Ascending aorta (tissue), 2 donors: ENCODE measurements around the gene THAP7. TPM values are rescaled to one million over a fixed set of nuclear protein-coding genes. Genes with fewer than 3 reads are reported as not detected.
"Not testable (repeated sequence)": the region's sequence is repeated elsewhere in the genome, so short reads cannot be mapped to it uniquely, and the experiment has no call there.

Experiments
- DNase-seq, 2 donors: peaks; one replicate each; pipeline ENCODE4 v3.0.0-alpha.2; 2019; ENCODE audit warnings: low spot score in 2 of 2
- H3K27ac ChIP-seq, 2 donors: fragments of 200-600 bp; sonication (generic); one replicate each; pipeline ENCODE4 v1.5.1; 2016 to 2017; ENCODE audit warnings: mild to moderate bottlenecking in 1 of 2
- H3K27me3 ChIP-seq: fragments of 200-600 bp; sonication (generic); one replicate; pipeline ENCODE4 v1.5.1; 2017
- H3K36me3 ChIP-seq, 2 donors: fragments of 200-600 bp; sonication (generic); one replicate each; pipeline ENCODE4 v1.5.1; 2016
- H3K4me1 ChIP-seq, 2 donors: fragments of 200-600 bp; sonication (generic); one replicate each; pipeline ENCODE4 v1.5.1; 2016 to 2017; ENCODE audit warnings: mild to moderate bottlenecking in 1 of 2
- H3K4me3 ChIP-seq, 2 donors: fragments of 200-600 bp; sonication (generic); one replicate each; pipeline ENCODE4 v1.5.1; 2016 to 2017; ENCODE audit warnings: mild to moderate bottlenecking in 1 of 2
- H3K9me3 ChIP-seq, 2 donors: fragments of 200-600 bp; sonication (generic); one replicate each; pipeline ENCODE4 v1.5.1; 2016
- CTCF ChIP-seq, 3 experiments: fragments of 200-600 bp in 2 of 3; fragments of 450-650 bp in 1 of 3; sonication (generic) in 2 of 3; IDR thresholded peaks; one replicate each; pipeline ENCODE4 v1.5.1; 2016 to 2019; ENCODE audit warnings: antibody characterized with exemption in 3 of 3, mild to moderate bottlenecking in 1 of 3, moderate library complexity in 1 of 3
- intact Hi-C: fragments of 100-400 bp; cut with DNase I; formaldehyde crosslinking; loops from one replicate; pipeline ENCODE4 v1.15.1; 2023
- total RNA-seq: library from RNA; depleted of rRNA; stranded (reverse); fragments of >200 nt; gene quantifications from one replicate; pipeline ENCODE4 v1.1.0, GENCODE V29; 2016

The THAP7 gene
- total RNA-seq, 1 donor from 2014 or later = 37.9 TPM

GRCh38 chr22:21045585-21046294 lies 43.8 kb upstream of the THAP7 start, which contains the start of gene LRRC74B:
Gene LRRC74B (plus strand): TSS chr22:21045946. CDS start chr22:21045987, 41 bp downstream.
- no peaks in the 10 kb centered on the region for H3K36me3 ChIP-seq
- H3K27me3 ChIP-seq = no peaks in the 10 kb centered on the region
- no peak for TF ChIP-seq CTCF (IDR thresholded peaks at IDR 0.05)
- peak; percentile 62 to 89 for DNase-seq
- peaks cover 7 to 15% of the 10 kb centered on the region in 2 donors for H3K4me1 ChIP-seq
- H3K9me3 ChIP-seq = no peaks in the 10 kb centered on the region
- intact Hi-C loops = loop anchor here (2.0 to 10.0 kb wide), 2 partner anchors 43 to 619 kb away; partner anchors contain the start of genes PPIL2 and THAP7
- H3K27ac ChIP-seq = no peak within 1 kb of the TSS
- peak within 1 kb of the TSS; percentile 37 to 41 for H3K4me3 ChIP-seq

- Histone ChIP-seq H3K4me3 (peak overlapping the region; percentile 37 to 41), H3K36me3 (no peaks in the 10 kb centered on the region), H3K9me3 (no peaks in the 10 kb centered on the region), H3K4me1 (peaks cover 7 to 15% of the 10 kb centered on the region in 2 donors), H3K27me3 (no peaks in the 10 kb centered on the region), H3K27ac (no peak overlapping the region)
- TF ChIP-seq CTCF (IDR thresholded peaks at IDR 0.05) = no peak
- DNase-seq = peak in 1 of 2 donors; percentile 72
- intact Hi-C loops = loop anchor here (2.0 to 10.0 kb wide), 2 partner anchors 42 to 620 kb away; partner anchors contain the start of genes PPIL2 and THAP7
Measured at GRCh38 chr22:21044931-21045584, 43.1 kb upstream of the THAP7 start.

GRCh38 chr22:21043860-21044535 lies 42.1 kb upstream of the THAP7 start:
- H3K27me3 ChIP-seq = no peaks in the 10 kb centered on the region
- H3K27ac ChIP-seq = no peak overlapping the region
- no peak for DNase-seq
- no peaks in the 10 kb centered on the region for H3K9me3 ChIP-seq
- intact Hi-C loops = loop anchor here (2.0 to 10.0 kb wide), 2 partner anchors 41 to 621 kb away; partner anchors contain the start of genes PPIL2 and THAP7
- no peak for TF ChIP-seq CTCF (IDR thresholded peaks at IDR 0.05)
- peaks cover 7 to 15% of the 10 kb centered on the region in 2 donors for H3K4me1 ChIP-seq
- H3K4me3 ChIP-seq = peak overlapping the region in 1 of 2 donors; percentile 41
- H3K36me3 ChIP-seq = no peaks in the 10 kb centered on the region

GRCh38 chr22:21042978-21043859 lies 41.3 kb upstream of the THAP7 start:
- no peak for TF ChIP-seq CTCF (IDR thresholded peaks at IDR 0.05)
- no peaks in the 10 kb centered on the region for H3K27me3 ChIP-seq
- H3K9me3 ChIP-seq = no peaks in the 10 kb centered on the region
- H3K36me3 ChIP-seq = no peaks in the 10 kb centered on the region
- intact Hi-C loops = loop anchor here (10.0 kb wide), 1 partner anchor 622 kb away; the partner anchor contains the start of gene PPIL2
- H3K27ac ChIP-seq = no peak overlapping the region
- H3K4me3 ChIP-seq = no peak overlapping the region
- no peak for DNase-seq
- H3K4me1 ChIP-seq = peaks cover 7 to 15% of the 10 kb centered on the region in 2 donors

- H3K4me3 ChIP-seq = no peak overlapping the region
- no peak for DNase-seq
- H3K9me3 ChIP-seq = no peaks in the 10 kb centered on the region
- TF ChIP-seq CTCF (IDR thresholded peaks at IDR 0.05) = no peak
- intact Hi-C loops = loop anchor here (10.0 kb wide), 1 partner anchor 623 kb away; the partner anchor contains the start of gene PPIL2
- H3K4me1 ChIP-seq = peaks cover 7 to 15% of the 10 kb centered on the region in 2 donors
- H3K27me3 ChIP-seq = no peaks in the 10 kb centered on the region
- no peaks in the 10 kb centered on the region for H3K36me3 ChIP-seq
- H3K27ac ChIP-seq = no peak overlapping the region
Measured at GRCh38 chr22:21041937-21042336, 40.0 kb upstream of the THAP7 start.

GRCh38 chr22:21039158-21039557 lies 37.2 kb upstream of the THAP7 start:
- intact Hi-C loops, DNase-seq, H3K36me3 ChIP-seq, H3K27ac ChIP-seq, H3K4me3 ChIP-seq, H3K27me3 ChIP-seq, H3K4me1 ChIP-seq, H3K9me3 ChIP-seq: not testable (repeated sequence)
